Retinal pigment epithelial cell (primary cell): ENCODE results near the gene RAD52.

Experiments
- DNase-seq: peaks from one replicate; pipeline ENCODE4 v3.0.0-alpha.2; 2010; ENCODE audit warnings: low read depth
- H3K4me3 ChIP-seq: 2 replicates; pipeline ENCODE4 v1.5.1; 2011; ENCODE audit warnings: mild to moderate bottlenecking, low read length, control low read depth, moderate library complexity
- CTCF ChIP-seq: conservative IDR thresholded peaks from 2 replicates; pipeline ENCODE4 v1.5.1; 2011; ENCODE audit warnings: low read depth, low read length, control low read depth, inconsistent platforms

The RAD52 gene

GRCh38 chr12:879641-880040 is 69.9 kb downstream of the RAD52 start:
- no peak overlapping the region for H3K4me3 ChIP-seq
- no peak for TF ChIP-seq CTCF
- DNase-seq = no peak

GRCh38 chr12:873954-874353 is 75.5 kb downstream of the RAD52 start:
- no peak for TF ChIP-seq CTCF
- no peak for DNase-seq

GRCh38 chr12:870378-870777 is 79.1 kb downstream of the RAD52 start:
- H3K4me3 ChIP-seq = no peak overlapping the region
- no peak for TF ChIP-seq CTCF
- DNase-seq = no peak

More at GRCh38 chr12:873954-874353, 75.5 kb downstream of the RAD52 start:
- H3K4me3 ChIP-seq = no peak overlapping the region

GRCh38 chr12:868722-869121 is 80.8 kb downstream of the RAD52 start:
- DNase-seq = no peak
- peak; percentile 27 for TF ChIP-seq CTCF
- no peak overlapping the region for H3K4me3 ChIP-seq

GRCh38 chr12:867905-868304 is 81.6 kb downstream of the RAD52 start:
- H3K4me3 ChIP-seq = no peak overlapping the region
- DNase-seq = no peak
- TF ChIP-seq CTCF = no peak

GRCh38 chr12:865614-866013 is 83.9 kb downstream of the RAD52 start:
- H3K4me3 ChIP-seq = no peak overlapping the region
- DNase-seq = no peak
- no peak for TF ChIP-seq CTCF

GRCh38 chr12:863285-863684 is 86.2 kb downstream of the RAD52 start:
- no peak for TF ChIP-seq CTCF
- no peak for DNase-seq
- no peak overlapping the region for H3K4me3 ChIP-seq
